NCI-H1092 (cell line): ENCODE data around the gene GEMIN4.
"Not testable (repeated sequence)": the region's sequence is repeated elsewhere in the genome, so short reads cannot be mapped to it uniquely, and the experiment has no call there.

Experiments used
- DNase-seq: peaks from one replicate; lab custom pipeline; 2025; lab: John Stamatoyannopoulos, UW

The GEMIN4 gene

GRCh38 chr17:778096-778495 is 26.0 kb upstream of the GEMIN4 start:
- no peak for DNase-seq

GRCh38 chr17:774313-774584 is 22.2 kb upstream of the GEMIN4 start:
- no peak for DNase-seq

- DNase-seq = no peak
Observed at GRCh38 chr17:773467-774312, 21.6 kb upstream of the GEMIN4 start.

GRCh38 chr17:773016-773415 is 21.0 kb upstream of the GEMIN4 start:
- DNase-seq = no peak

GRCh38 chr17:767076-767475 is 15.0 kb upstream of the GEMIN4 start:
- no peak for DNase-seq

GRCh38 chr17:760371-760770 is 8.3 kb upstream of the GEMIN4 start:
- DNase-seq = no peak

- DNase-seq = no peak
Observed at GRCh38 chr17:759964-760363, 7.9 kb upstream of the GEMIN4 start.

GRCh38 chr17:756010-756567 is 4.0 kb upstream of the GEMIN4 start:
- not testable (repeated sequence) for DNase-seq

- not testable (repeated sequence) for DNase-seq
Observed at GRCh38 chr17:755319-755961, 3.4 kb upstream of the GEMIN4 start.

- DNase-seq = no peak
Observed at GRCh38 chr17:753418-753817, 1.4 kb upstream of the GEMIN4 start.

- peak; percentile 51 for DNase-seq
Observed at GRCh38 chr17:752620-753219, 656 bp upstream of the GEMIN4 start.

- DNase-seq = no peak
Observed at GRCh38 chr17:751269-752001, 629 bp downstream of the GEMIN4 start.

- no peak for DNase-seq
Observed at GRCh38 chr17:750431-751037, 1.5 kb downstream of the GEMIN4 start.

GRCh38 chr17:749359-749758 is 2.7 kb downstream of the GEMIN4 start:
- not testable (repeated sequence) for DNase-seq

- DNase-seq = not testable (repeated sequence)
Observed at GRCh38 chr17:748604-749003, 3.5 kb downstream of the GEMIN4 start.

GRCh38 chr17:746783-747629 is 5.1 kb downstream of the GEMIN4 start:
- no peak for DNase-seq

GRCh38 chr17:746181-746580 is 5.9 kb downstream of the GEMIN4 start:
- no peak for DNase-seq

- DNase-seq = no peak
Observed at GRCh38 chr17:745406-745805, 6.7 kb downstream of the GEMIN4 start.

GRCh38 chr17:744937-745336 is 7.1 kb downstream of the GEMIN4 start:
- DNase-seq = no peak

- no peak for DNase-seq
Observed at GRCh38 chr17:743139-743538, 8.9 kb downstream of the GEMIN4 start.
